ENCODE measurements around the gene TTLL9. TPM values are rescaled to one million over a fixed set of nuclear protein-coding genes. Genes with fewer than 3 reads are reported as not detected.

TTLL9 gene
- total and polyA plus RNA-seq, 10 of the 15 experiments (the other 5 are each of a cell fraction or from before 2014, with no cell fraction given) = 0.03 to 0.77 (median 0.11) TPM; not detected in 2

- TF ChIP-seq CUX1 (IDR thresholded peaks at IDR 0.05; ENCODE audit: insufficient replicate concordance, low read depth, low read length) (no peak), ATF3 (IDR thresholded peaks at IDR 0.05; ENCODE audit: borderline replicate concordance, extremely low read depth, low read depth, low read length) (no peak), POLR2A (IDR thresholded peaks at IDR 0.05; ENCODE audit: low read depth, low read length) (no peak), ZBTB40 (IDR thresholded peaks at IDR 0.05; ENCODE audit: borderline replicate concordance) (peak; percentile 88), KAT2A (conservative IDR thresholded peaks at IDR 0.05; ENCODE audit: control insufficient read depth, low read depth, low read length) (no peak), ZBTB4 (CRISPR knock-in tag; IDR thresholded peaks at IDR 0.05) (no peak), TCF12 (IDR thresholded peaks at IDR 0.05; ENCODE audit: low read depth, low read length) (0 out of 2 replicates have a peak, but pooled peaks have one; percentile 47), SMAD5 (IDR thresholded peaks at IDR 0.05; ENCODE audit: low read depth) (no peak), RFX5 (IDR thresholded peaks at IDR 0.05; ENCODE audit: low read depth, low read length) (no peak), SUPT20H (IDR thresholded peaks at IDR 0.05; ENCODE audit: borderline replicate concordance, control insufficient read depth, low read depth, low read length) (no peak), SP1 (IDR thresholded peaks at IDR 0.05; ENCODE audit: low read depth, low read length) (no peak), LARP7 (IDR thresholded peaks at IDR 0.05) (0 out of 2 replicates have a peak, but pooled peaks have one; percentile 47), SKIL (IDR thresholded peaks at IDR 0.05; ENCODE audit: low read depth, poor library complexity, severe bottlenecking) (no peak)
Measured at GRCh38 chr20:31968291-31969126, 98.1 kb downstream of the TTLL9 start (continued).
